HG03442 (cell line): ENCODE data around the gene VWA5B1.
A peak's percentile ranks its signal among the peaks of the same experiment; 100 is the strongest.

Experiments
- ATAC-seq: cut with Tn5 transposase; IDR thresholded peaks from one replicate; pipeline ENCODE4 v1.9.1; 2021; ENCODE audit warnings: mild to moderate bottlenecking, moderate library complexity; ENCODE audit not compliant: unreplicated experiment

Gene VWA5B1

GRCh38 chr1:20319456-20320220 lies 29.0 kb downstream of the VWA5B1 start:
- no peak for ATAC-seq

- ATAC-seq: no peak
These were observed 30.0 kb downstream of the VWA5B1 start for GRCh38 chr1:20320704-20321103.

GRCh38 chr1:20321573-20321972 lies 30.9 kb downstream of the VWA5B1 start:
- no peak for ATAC-seq

- ATAC-seq: peak; percentile 86
These were observed 31.6 kb downstream of the VWA5B1 start for GRCh38 chr1:20322081-20322824.

GRCh38 chr1:20322825-20323612 lies 32.3 kb downstream of the VWA5B1 start:
- ATAC-seq: no peak

- ATAC-seq: no peak
These were observed 32.9 kb downstream of the VWA5B1 start for GRCh38 chr1:20323613-20323920.

- ATAC-seq: no peak
These were observed 34.2 kb downstream of the VWA5B1 start for GRCh38 chr1:20324704-20325406.

GRCh38 chr1:20325407-20325843 lies 34.8 kb downstream of the VWA5B1 start:
- no peak for ATAC-seq

- no peak for ATAC-seq
These were observed 35.3 kb downstream of the VWA5B1 start for GRCh38 chr1:20325844-20326420.

- no peak for ATAC-seq
These were observed 36.8 kb downstream of the VWA5B1 start for GRCh38 chr1:20327467-20327866.

GRCh38 chr1:20328201-20328600 lies 37.5 kb downstream of the VWA5B1 start:
- no peak for ATAC-seq

GRCh38 chr1:20329793-20330542 lies 39.3 kb downstream of the VWA5B1 start:
- no peak for ATAC-seq

GRCh38 chr1:20334103-20334502 lies 43.4 kb downstream of the VWA5B1 start:
- no peak for ATAC-seq

GRCh38 chr1:20336105-20336605 lies 45.5 kb downstream of the VWA5B1 start:
- ATAC-seq: no peak

GRCh38 chr1:20337581-20337980 lies 46.9 kb downstream of the VWA5B1 start:
- ATAC-seq: no peak

- ATAC-seq: no peak
These were observed 49.3 kb downstream of the VWA5B1 start for GRCh38 chr1:20339811-20340457.

- no peak for ATAC-seq
These were observed 51.8 kb downstream of the VWA5B1 start for GRCh38 chr1:20342294-20343148.
